Iris pigment epithelial cell (primary cell): ENCODE results near the gene EBF3.

Experiments used
- DNase-seq: peaks from one replicate; pipeline ENCODE4 v3.0.0-alpha.2; 2011; ENCODE audit warnings: low read depth

Gene EBF3

DNA sequence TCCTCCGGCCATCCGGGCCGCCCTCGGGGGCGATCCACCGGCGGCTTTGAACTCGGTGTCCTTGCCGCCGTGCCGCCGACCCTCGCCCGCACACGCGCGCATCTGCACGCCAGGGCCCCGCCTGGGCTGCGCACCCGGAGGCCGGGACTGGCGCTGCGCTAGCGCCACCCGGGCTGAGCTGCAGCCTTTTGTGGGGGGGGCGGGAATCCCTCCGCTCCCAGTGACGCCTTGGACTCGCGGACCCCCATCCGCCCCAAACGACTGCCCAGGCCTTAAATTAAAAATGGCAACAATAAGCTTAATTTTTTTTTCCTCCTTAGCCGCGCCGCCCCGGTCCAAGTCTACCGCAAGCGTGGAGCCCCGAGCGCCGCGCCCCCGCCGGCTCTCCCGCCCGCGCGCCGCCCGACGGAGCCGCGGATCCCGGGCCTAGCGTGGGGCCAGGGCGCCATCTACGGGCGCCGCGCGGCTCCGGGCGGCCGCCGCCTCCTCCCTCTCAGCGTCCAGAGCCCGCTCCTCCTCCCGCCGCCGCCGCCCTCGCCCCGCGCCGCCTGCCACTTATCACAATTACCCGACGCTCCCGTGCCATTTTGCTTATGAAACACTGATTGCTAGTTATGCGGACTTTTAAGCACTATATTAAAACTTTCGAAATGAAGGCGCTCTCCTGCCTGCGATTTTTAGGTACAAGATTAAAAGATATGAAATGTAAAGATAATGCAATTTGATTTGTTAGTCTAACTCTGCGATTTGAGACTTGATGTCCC lies 7.5 kb upstream of the EBF3 start:
- DNase-seq = peak; percentile 43

DNA sequence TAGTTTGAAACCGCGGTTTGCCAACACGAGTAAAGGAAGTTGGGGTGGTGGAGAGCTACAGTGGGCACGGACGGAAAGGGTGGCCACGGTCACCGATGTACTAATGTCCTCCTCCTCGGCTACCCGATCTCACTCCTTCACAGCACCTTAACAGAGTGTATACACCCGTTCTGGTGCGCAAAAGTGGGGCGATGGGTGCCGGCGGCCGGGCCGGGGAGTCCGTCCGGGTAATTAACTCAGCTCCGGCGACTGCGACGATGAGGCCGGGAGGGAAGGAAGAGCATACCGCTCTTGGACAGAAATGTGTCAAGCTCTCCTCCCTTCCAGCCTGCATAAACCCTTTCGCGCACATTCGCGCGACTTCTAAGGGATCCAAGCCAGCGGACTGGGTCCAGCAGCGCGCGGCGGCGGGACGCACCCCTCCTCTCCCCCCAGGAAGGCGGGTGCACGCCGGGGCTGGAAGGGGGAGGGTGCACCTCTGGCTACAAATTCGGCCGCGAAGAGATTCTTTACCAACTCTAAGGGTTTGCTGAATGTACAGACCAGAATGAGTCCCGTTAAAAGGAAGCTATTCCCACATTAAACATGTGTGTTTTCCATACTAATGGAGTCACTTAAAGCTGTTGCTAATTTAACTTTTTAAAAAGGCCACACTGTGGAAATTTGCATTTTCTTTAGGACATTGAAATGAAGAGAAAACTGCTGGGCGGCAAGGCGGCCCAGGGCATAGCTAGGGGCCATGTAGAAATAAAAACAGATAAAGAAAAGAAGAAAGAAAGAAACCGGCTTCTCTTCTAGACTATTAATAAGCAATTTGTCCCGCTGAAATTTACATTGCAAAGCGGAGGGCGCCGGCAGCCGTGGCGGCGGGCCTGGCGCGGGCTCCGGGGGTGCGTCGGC lies 6.6 kb upstream of the EBF3 start:
- no peak for DNase-seq

GRCh38 chr10:129969911-129970464 lies 5.9 kb upstream of the EBF3 start:
- DNase-seq = no peak

DNA sequence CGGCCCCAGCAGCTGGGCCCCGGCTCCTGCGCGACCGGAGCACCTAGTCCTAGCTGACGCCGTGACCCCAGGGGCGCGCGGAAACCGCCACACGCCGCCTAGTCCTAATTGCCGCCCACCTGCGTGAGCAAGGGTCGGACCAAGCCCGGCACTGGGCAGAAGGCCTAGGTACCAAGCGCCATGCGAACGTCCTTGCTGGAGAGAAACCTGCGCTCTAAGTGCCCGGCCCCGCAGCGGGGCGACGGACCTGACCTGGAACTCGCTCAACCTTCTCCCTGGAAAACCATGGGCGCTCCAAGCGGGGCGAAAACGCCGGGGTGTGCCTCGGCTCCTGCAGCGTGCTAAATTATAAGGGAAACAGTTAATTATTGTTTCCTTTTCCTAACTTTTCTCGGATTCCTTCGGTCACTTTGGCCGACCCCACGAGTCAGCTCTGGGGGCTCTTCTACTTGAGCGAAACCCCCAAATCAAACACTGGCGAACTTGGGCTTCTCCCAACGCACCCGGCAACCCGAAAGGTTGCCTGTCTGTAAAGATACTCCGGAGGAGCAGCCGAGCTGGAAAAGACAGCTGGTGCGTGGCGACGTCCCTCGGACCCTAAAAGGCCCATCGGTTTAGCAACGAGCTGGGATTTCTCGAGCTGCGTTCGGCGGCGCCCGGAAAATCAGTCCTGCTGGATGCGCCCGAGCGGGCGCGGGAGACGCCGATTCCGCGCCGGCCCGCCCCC lies 5.3 kb upstream of the EBF3 start:
- no peak for DNase-seq

DNA sequence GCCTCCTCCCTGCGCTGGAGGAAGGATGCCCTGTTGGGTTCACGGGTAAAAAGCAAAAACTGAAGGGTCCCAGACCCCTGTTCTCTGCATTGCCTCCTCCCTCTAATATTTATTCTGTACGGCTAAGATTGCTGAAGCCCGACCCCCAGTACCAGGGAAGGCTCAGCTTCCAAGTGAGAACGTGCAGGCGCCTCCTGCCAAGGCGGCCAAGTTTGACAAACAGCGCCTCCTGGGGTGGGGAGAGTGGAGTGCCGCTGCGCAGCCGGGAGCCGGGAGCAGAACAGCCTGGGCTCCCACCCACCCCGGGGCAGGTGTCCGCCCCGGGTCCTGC lies 4.7 kb upstream of the EBF3 start:
- DNase-seq = peak; percentile 29

DNA sequence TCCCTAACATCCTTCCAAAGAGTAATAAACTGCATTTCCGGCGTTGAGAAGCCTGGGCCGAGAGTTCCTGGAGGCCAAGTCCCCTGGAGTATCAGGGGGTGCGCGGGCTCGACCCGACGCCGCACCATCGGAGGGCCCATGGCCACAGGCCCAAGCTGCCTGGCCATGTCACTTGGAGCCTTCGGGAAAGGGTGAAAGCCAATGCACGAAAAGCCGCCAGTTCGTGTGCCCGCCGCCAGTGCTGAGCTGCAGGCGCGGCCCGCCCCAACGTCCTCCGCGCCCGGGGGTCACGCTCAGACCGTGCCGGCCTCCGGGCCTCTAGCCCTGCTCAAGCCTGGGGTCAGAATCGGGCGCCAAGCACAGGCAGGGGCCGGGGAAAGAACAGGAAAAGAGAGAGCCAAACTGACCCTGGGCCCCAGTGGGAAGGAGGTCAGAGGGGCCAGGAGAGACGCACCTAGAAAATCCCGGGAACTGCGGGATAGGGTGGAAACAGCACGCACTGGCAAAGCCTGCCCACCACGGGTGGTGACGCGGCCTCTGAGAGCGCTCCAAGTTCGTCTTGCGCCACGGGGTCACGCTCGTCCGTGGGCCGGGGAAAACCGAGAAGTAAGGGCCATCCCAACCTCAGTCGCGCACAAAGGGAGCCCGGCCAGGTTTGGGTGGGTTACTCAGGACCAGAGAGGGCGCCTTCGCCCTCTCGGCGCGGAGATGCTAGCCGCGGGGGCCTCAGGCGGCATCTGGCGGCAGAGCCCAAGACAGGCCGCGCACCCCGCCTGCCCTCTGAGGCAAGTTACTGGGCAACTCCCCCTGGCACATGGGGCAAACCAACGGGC lies 4.2 kb upstream of the EBF3 start:
- no peak for DNase-seq

DNA sequence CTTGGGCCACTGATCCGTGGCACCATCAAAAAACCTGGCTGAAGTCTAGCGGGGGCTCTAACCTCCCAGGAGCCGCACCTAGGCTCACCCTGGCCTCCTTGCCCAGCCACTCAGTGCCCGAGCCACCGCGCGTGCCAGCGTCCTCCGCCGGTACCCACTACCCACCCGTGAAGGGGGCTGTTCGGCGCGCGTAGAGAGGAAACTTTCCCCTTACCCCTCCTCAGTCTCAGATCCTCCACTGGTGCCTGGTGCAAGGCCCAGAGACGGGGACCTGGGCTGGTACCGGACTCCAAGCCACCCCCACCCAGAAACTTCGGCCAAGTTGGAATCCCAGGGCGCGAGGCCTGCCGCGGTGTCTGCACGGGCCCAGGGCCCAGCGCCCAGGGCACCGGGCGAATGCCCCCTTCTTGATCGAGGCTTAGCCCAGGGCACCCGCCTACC lies 3.5 kb upstream of the EBF3 start:
- no peak for DNase-seq

DNA sequence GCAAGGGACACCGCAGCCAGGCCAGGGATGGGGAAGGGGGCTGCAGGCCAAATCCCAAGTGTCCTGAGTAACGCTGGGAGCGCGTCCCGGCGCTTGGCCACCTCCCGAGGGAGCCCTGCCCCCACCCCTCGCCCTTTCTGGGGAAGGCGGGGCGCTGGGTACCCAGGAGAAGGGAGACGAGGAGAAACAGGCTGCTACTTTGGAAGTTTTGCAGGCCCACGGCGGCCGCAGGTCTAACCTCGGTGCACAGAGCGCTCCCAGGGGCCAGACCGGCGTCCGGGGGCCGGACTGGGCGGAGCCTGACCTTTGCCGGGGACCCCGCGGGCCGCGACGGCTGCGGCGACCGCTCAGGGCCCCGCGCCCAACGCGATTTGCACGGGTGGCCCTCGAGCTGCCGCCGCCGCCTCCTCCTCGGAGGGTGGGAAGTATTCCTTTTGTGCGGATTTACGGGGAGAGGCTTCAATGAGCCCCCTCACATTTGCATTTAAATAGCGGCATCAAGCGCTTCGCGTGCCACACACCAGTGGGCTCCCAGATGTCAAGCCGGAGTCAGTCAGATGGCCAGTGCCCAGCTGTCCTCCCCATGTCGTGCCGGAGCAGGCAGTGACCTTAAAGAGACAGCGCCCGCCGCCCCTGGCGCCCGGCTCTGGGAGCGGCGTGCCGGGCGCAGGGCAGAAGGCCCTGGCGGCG lies 3.0 kb upstream of the EBF3 start:
- DNase-seq = no peak

- DNase-seq = no peak
These were observed 2.4 kb upstream of the EBF3 start for GRCh38 chr10:129966370-129966888.

- no peak for DNase-seq
These were observed 1.9 kb upstream of the EBF3 start for GRCh38 chr10:129965959-129966358.

- no peak for DNase-seq
These were observed 1.3 kb upstream of the EBF3 start for GRCh38 chr10:129965425-129965808.

DNA sequence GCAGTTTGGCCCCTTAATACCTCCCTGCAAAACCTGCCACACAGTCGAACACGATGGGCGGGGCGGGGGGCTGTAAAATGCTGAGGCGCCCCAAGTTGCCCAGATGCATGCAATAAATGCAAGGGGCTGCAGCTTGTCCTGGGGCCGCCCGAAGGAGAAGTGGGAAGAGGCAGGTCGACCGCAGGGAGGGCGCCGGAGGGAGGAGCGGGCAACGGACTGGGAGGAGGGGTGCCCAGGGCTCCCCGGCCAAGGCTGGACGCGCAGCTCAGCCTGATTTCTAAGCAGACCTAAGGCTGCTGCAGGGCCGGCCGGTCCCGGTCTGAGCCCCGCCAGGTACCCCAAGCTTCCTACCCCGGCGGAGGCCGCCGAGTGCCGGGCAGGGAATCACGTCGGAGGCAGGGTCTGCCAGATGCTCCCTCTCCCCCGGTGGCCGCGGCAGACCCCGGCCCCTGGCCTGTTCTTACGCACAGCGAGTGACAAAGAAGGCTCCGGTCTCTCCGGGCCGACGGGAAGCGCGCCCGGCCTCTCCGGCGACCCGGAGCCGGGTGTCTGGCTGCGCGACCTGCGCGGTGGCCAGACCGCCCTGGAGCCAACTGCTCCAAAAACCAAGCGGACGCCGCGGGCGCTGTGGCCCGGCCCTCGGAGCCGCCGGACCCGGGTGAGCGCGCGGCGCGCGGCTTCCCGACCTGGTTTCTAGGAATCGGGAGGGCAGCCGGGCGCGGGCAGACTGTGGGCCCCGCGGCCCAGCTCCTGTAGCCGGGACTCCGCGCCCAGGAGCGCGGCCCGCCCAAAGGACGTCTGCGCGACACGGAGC lies 744 bp upstream of the EBF3 start:
- no peak for DNase-seq

GRCh38 chr10:129962872-129963640 lies 1.0 kb downstream of the EBF3 start:
- DNase-seq = peak; percentile 19

GRCh38 chr10:129962031-129962871 lies 1.8 kb downstream of the EBF3 start:
- DNase-seq = no peak

DNA sequence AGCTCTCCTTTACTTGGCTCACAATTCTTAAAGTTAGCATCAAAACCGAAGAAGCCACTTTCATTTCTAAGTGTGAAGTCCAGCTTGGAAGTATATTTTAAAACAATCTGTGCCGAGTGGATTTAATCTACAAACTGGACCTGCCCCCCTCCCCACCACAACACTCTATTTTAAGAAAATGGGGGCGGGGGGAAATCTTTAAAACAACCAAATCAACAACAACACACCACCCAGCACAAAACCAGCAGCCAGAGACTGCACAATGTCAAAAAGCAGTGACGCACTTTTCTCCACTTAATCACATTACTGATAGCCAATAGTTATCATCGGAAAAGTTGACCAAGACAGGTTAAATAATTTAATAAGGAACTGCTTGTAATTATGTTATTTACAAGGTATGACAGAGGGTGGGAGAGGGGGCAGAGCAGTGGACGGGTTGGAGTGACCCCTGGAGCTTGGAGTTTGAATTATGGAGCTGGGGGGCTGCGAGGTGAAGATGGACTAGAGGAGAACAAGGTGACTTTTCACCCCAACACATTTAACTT lies 2.8 kb downstream of the EBF3 start:
- no peak for DNase-seq

GRCh38 chr10:129960481-129961156 lies 3.5 kb downstream of the EBF3 start:
- no peak for DNase-seq
